Activated CD8-positive, alpha-beta memory T cell treated with anti-CD3 and anti-CD28 coated beads for 48 hours (primary cell): ENCODE data around the gene CCDC80.

Source experiments
- DNase-seq, 3 experiments: peaks; one replicate each; pipeline ENCODE4 v3.0.0-alpha.2; 2020; ENCODE audit warnings: low read depth in 2 of 3, low spot score in 2 of 3

Gene CCDC80

DNA sequence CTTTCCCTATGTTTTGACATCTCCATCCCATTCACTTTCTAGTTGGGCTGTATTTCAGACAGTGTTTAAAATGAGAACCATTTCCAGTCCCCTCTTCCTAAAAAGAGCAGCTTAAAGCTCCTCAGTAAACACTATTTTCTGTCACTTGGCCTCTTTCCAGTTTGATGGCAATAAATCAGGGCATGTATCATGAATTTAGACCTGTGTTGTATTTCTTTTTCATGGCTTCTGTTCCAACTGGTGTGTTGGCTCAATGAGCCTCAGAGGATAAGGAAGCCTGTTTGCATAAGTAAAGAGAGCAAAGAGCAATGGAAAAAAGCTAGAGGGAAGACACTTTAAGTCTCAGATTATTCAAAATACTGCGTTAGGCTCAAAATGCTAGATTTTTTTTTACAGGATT lies 7.2 kb downstream of the CCDC80 start:
- no peak for DNase-seq

- DNase-seq: no peak
These were observed 7.8 kb downstream of the CCDC80 start for GRCh38 chr3:112633191-112633590.

- no peak for DNase-seq
These were observed 8.3 kb downstream of the CCDC80 start for GRCh38 chr3:112632596-112632995.

DNA sequence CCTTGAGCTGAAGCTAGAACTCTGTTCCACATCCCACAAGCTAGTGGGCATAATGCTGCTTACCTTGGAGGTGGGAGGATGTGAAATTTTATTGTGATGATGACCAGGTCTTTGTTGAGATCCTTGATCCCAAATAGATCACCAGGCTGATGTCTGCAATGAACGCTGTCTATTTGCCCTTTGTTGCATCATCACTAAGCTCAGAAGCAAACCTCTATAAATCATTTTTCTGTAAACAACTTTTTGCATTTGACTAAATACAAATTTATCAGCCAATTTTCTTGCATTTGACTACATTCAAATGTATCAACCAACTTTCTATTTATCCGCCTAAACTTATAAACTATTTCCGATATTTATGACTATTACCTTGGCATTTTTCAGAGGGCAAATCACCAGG lies 9.7 kb downstream of the CCDC80 start:
- DNase-seq: no peak

DNA sequence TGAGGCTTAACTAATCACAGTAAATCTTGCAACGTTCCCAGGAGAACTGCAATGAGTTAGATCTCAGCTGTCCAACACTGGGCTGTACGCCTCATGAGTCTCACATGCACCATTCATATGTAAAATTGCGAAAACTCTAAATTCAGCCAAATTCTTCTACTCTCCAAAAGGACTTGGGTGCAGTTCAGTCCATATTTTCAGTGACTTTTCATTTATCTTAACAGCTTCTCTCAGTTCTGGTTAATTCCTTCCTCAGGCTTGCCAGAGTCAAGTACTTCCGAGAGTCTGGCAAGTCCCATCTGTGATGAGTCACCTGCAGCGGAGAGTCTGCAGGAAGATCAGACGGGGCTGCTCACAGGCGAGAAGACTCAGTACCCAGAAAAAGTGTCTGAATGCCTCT lies 11.5 kb downstream of the CCDC80 start:
- no peak for DNase-seq

- no peak for DNase-seq
These were observed 12.9 kb downstream of the CCDC80 start for GRCh38 chr3:112627919-112628466.

DNA sequence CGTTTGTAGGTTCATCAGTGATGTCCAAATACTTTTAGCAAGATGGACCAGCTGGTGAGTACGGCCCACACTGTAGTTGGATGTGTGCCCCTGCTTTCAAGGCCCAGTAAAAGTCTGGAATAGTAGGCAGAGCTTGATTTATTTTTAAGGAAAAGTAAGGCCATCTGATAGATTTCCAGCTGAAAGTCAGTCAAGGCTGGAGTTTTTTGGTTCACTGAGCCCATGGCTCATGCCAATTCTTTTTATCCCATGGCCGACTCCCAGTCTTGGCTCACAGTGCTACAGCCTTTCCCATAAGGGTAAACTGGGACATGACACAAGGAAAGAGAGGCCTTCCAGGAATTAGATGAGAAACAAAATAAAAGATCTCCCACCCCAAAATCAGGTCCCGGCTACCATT lies 13.5 kb downstream of the CCDC80 start:
- no peak for DNase-seq

GRCh38 chr3:112623717-112624116 lies 17.2 kb downstream of the CCDC80 start:
- no peak for DNase-seq

GRCh38 chr3:112623213-112623612 lies 17.7 kb downstream of the CCDC80 start:
- DNase-seq: no peak

- no peak for DNase-seq
These were observed 21.6 kb downstream of the CCDC80 start for GRCh38 chr3:112619295-112619694.

- no peak for DNase-seq
These were observed 23.7 kb downstream of the CCDC80 start for GRCh38 chr3:112617285-112617684.

GRCh38 chr3:112615989-112616731 lies 24.8 kb downstream of the CCDC80 start:
- DNase-seq: no peak

DNA sequence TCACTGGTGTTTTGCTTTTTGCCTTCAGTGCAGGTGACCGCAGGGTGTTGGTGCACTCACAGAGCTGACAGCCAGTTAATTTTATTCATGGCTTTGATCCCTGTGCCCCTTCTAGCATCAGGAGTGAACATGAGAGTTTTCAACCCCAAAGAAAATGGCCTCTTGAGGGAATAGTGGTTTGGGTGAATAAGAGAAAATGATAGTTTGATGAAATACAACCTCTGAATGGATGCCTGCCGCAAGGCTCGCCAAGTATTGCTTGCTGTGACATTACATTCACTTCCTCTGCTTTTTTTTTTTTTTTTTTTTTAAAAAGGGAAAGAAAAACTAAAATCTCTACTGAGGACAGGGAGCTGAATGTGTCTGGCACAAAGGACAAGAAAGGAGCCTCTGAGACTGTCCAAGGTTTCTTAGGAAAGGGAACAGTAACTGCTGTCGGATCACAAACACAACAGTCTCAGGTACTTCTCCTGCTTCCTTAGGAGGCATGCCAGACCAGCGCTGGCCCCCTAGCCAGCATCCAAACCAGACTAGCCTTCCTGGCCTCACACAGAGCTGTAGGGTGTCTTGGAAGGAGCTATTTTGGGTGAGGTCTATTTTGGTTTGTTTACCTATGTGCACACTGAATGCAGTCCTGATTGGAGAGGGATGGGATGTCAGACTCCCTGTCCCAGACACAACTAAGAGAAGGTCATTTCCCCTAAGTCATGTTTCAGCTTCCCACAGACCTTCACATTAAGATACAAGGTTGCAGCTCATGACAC lies 29.0 kb downstream of the CCDC80 start:
- DNase-seq: no peak

- no peak for DNase-seq
These were observed 30.8 kb downstream of the CCDC80 start for GRCh38 chr3:112610121-112610520.

DNA sequence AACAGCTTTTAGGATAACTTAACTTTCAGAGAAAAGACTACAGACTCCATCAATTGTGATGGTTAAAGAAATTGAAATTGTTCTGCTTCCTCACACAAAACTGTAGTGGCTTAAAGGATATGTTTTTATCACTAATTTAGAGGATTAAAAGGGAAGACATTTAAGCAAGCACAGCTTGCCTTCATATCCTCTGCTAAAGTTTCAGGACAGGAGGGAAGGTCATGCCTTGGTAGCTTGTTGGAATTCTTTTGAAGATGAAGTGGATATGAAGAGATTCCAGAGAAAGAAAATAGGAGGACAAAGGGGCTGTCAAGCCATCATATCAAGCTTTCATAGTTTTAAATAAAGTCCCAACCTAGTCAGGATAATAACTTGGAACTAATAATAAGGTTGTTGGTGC lies 33.1 kb downstream of the CCDC80 start:
- DNase-seq: no peak

DNA sequence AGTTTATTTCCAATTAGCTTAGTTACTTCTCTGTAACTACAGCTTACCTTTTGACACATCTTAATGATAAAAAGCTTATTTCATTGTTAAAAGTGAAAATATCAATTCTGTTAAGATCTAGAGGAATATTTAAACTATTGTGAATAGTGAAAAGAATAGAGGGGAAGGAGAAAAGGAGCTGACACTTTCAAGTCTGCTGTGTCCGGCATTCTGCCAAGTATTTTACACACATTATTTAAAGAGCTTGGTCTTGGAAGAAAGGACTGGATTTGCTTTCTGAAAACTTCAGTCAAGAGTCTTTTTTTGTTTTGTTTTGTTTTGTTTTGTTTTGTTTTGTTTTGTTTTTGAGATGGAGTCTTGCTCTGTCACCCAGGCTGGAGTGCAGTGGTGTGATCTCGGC lies 34.8 kb downstream of the CCDC80 start:
- DNase-seq: no peak

- no peak for DNase-seq
These were observed 35.7 kb downstream of the CCDC80 start for GRCh38 chr3:112605285-112605684.

- DNase-seq: no peak
These were observed 36.4 kb downstream of the CCDC80 start for GRCh38 chr3:112604536-112604935.

- DNase-seq: no peak
These were observed 38.6 kb downstream of the CCDC80 start for GRCh38 chr3:112602217-112602838.

GRCh38 chr3:112598731-112599130 lies 42.2 kb downstream of the CCDC80 start:
- no peak for DNase-seq

DNA sequence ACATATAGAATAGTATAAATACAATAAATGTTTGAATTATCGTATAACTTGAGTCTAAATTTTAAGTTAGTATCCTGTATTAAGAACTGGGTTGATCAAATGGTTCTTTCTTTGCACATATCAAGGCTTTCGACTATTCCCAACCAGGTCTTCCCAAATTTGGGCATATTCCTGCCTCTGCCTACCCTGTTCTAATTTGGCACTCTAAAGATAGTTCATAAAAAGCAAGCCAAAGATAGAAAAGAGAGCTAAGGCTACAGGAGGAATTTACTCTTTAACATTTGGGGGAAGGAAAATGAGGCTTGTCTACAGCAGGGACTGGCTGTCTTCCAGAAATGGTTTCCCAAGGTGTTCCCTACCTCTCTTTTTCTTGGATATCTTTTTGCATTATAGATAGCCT lies 43.0 kb downstream of the CCDC80 start:
- no peak for DNase-seq

- DNase-seq: no peak
These were observed 46.1 kb downstream of the CCDC80 start for GRCh38 chr3:112594856-112595255.
